GM12878 (cell line): Measurements from ENCODE around the gene CTNNBL1. TPM values are rescaled to one million over a fixed set of nuclear protein-coding genes. Genes with fewer than 3 reads are reported as not detected.

Experiments used
- ATAC-seq: fragments of 200-7000 bp; cut with Tn5 transposase; 3 replicates; pipeline ENCODE4 v1.9.1; 2020; ENCODE audit warnings: mild to moderate bottlenecking, moderate library complexity
- BruUV-seq: library from RNA; stranded (reverse); fragments of 400-500 nt; replicated peaks from 2 replicates; lab custom pipeline; 2021; lab: Mats Ljungman, UMichigan
- CTCF ChIA-PET: fragments of 300-600 bp; sonication (Branson Sonifier 250); formaldehyde crosslinking; extraction: SDS; loops from one replicate; lab custom pipeline; 2021; ENCODE audit warnings: inconsistent platforms; lab: Yijun Ruan, JAX
- POLR2A ChIA-PET: fragments of 350-600 bp; formaldehyde crosslinking; extraction: SDS; loops from one replicate; lab custom pipeline; 2021; ENCODE audit warnings: inconsistent platforms; lab: Charles Lee
- RAD21 ChIA-PET: fragments of 300-600 bp; sonication (Branson Sonifier 250); formaldehyde crosslinking; loops from one replicate; lab custom pipeline; 2023; ENCODE audit warnings: antibody characterized with exemption; ENCODE audit not compliant: unreplicated experiment; lab: Charles Lee
- SMC1A ChIA-PET: fragments of 300-600 bp; sonication (Branson Sonifier 250); formaldehyde crosslinking; loops from one replicate; lab custom pipeline; 2023; ENCODE audit not compliant: unreplicated experiment, uncharacterized antibody; lab: Charles Lee
- DNase-seq: peaks from one replicate; pipeline ENCODE4 v3.0.0-alpha.2; 2011; ENCODE audit warnings: low read depth, low spot score
- FAIRE-seq: peaks from 3 replicates; lab custom pipeline; 2011; peaks lifted over from hg19 to GRCh38; lab: Jason Lieb, UNC
- H2AFZ ChIP-seq: 2 replicates; pipeline ENCODE4 v1.6.0; 2011; ENCODE audit warnings: low read depth, low read length, control low read depth; ENCODE audit not compliant: control insufficient read depth
- H3K27ac ChIP-seq: 2 replicates; pipeline ENCODE4 v1.5.1; 2011; ENCODE audit warnings: control low read depth; ENCODE audit not compliant: control insufficient read depth, insufficient read depth
- H3K27me3 ChIP-seq, 2 experiments: replicated peaks in 1 of 2; 2 replicates each; pipeline versions ENCODE4 v1.6.0 to v1.6.1; 2011; ENCODE audit warnings: low read length in 1 of 2; ENCODE audit not compliant: control insufficient read depth in 2 of 2, insufficient read depth in 2 of 2
- H3K36me3 ChIP-seq, 2 experiments: 2 replicates each; pipeline ENCODE4 v1.5.1; 2011; ENCODE audit warnings: low read length in 1 of 2; ENCODE audit not compliant: control insufficient read depth in 2 of 2, insufficient read depth in 2 of 2
- H3K4me1 ChIP-seq: 2 replicates; pipeline ENCODE4 v1.6.1; 2011; ENCODE audit warnings: mild to moderate bottlenecking, low read length, moderate library complexity, mixed read lengths; ENCODE audit not compliant: control insufficient read depth, insufficient read depth
- H3K4me2 ChIP-seq: 2 replicates; pipeline ENCODE4 v1.6.0; 2011; ENCODE audit warnings: control low read depth; ENCODE audit not compliant: control insufficient read depth, insufficient read depth
- H3K4me3 ChIP-seq: fragments of 200-600 bp; sonication (generic); 2 replicates; pipeline ENCODE4 v1.5.1; 2016
- H3K79me2 ChIP-seq: 2 replicates; pipeline ENCODE4 v1.6.0; 2011; ENCODE audit warnings: low read length; ENCODE audit not compliant: control insufficient read depth, insufficient read depth
- H3K9ac ChIP-seq: 2 replicates; pipeline ENCODE4 v1.8.0; 2011; ENCODE audit warnings: low read length, control low read depth, mixed read lengths; ENCODE audit not compliant: control insufficient read depth, insufficient read depth
- H3K9me3 ChIP-seq: replicated peaks from 3 replicates; pipeline ENCODE4 v1.5.1; 2011; ENCODE audit warnings: mild to moderate bottlenecking, low read length; ENCODE audit not compliant: control insufficient read depth, insufficient read depth
- H4K20me1 ChIP-seq: 2 replicates; pipeline ENCODE4 v1.6.0; 2011; ENCODE audit not compliant: control insufficient read depth, insufficient read depth
- CTCF ChIP-seq, 3 experiments: IDR thresholded peaks in 2 of 3; conservative IDR thresholded peaks in 1 of 3; 2 replicates each; pipeline ENCODE4 v1.5.1; 2011; ENCODE audit warnings: low read depth in 3 of 3, low read length in 3 of 3, mild to moderate bottlenecking in 3 of 3, control low read depth in 2 of 3, moderate library complexity in 2 of 3, inconsistent platforms in 1 of 3, mixed read lengths in 1 of 3; ENCODE audit not compliant: control insufficient read depth in 2 of 3, insufficient read depth in 1 of 3; ENCODE audit errors: extremely low read depth in 1 of 3
- IRF3 ChIP-seq: fragments of 450-650 bp; IDR thresholded peaks from 2 replicates; pipeline ENCODE4 v1.6.1; 2014; ENCODE audit warnings: mild to moderate bottlenecking
- MXI1 ChIP-seq: fragments of 150-350 bp; IDR thresholded peaks from 2 replicates; pipeline ENCODE4 v1.6.1; 2011; ENCODE audit warnings: low read depth, mild to moderate bottlenecking, inconsistent platforms, low read length, improper control_type of control experiment
- NRF1 ChIP-seq: conservative IDR thresholded peaks from 2 replicates; pipeline ENCODE4 v1.6.1; 2011; ENCODE audit warnings: mild to moderate bottlenecking, low read depth, low read length, improper control_type of control experiment
- PKNOX1 ChIP-seq: fragments of 450-650 bp; IDR thresholded peaks from 2 replicates; pipeline ENCODE4 v1.6.1; 2016; ENCODE audit warnings: mild to moderate bottlenecking
- POLR2AphosphoS2 ChIP-seq: IDR thresholded peaks from 2 replicates; pipeline ENCODE4 v1.6.1; 2011; ENCODE audit warnings: low read depth, mild to moderate bottlenecking, low read length, improper control_type of control experiment, moderate library complexity
- RAD51 ChIP-seq: fragments of 450-650 bp; IDR thresholded peaks from 2 replicates; pipeline ENCODE4 v1.6.1; 2016; ENCODE audit warnings: moderate library complexity, mild to moderate bottlenecking, inconsistent platforms
- SP1 ChIP-seq: IDR thresholded peaks from one replicate; pipeline ENCODE4 v1.6.1; 2011; ENCODE audit warnings: low read depth, low read length
- WGBS: methylation state at CpG from one replicate; pipeline ENCODE4 v1.1.6; 2016; ENCODE audit warnings: low lambda C conversion rate; ENCODE audit not compliant: insufficient replicate concordance, insufficient coverage; ENCODE audit errors: missing lambda C conversion rate; 5-methylcytosine and 5-hydroxymethylcytosine counted together
- in situ Hi-C: fragments of 300-500 bp; cut with MboI; formaldehyde crosslinking; loops from 9 replicates; pipeline ENCODE4 v1.14.3; 2018; ENCODE audit warnings: mixed read lengths
- intact Hi-C: fragments of 100-400 bp; cut with micrococcal nuclease; formaldehyde crosslinking; loops from one replicate; pipeline ENCODE4 v1.14.2; 2022; ENCODE audit not compliant: unreplicated experiment
- polyA plus RNA-seq, 11 experiments: library from polyadenylated mRNA; depleted of rRNA in 4 of 11; unstranded in 6 of 11; stranded (reverse) in 5 of 11; fragments of >200 nt; fragmentation: Nextera tagmentation in 4 of 11; fragmentation: Illumina TruSeq in 1 of 11; extraction: Ambion mirVana in 4 of 11; extraction: Trizol in 1 of 11; gene quantifications; 1 replicate in 1 of 11; 2 replicates in 10 of 11; pipeline versions ENCODE4 v1.2.1 to v1.2.3, GENCODE V29; 2011 to 2016; ENCODE audit warnings: inconsistent platforms in 2 of 11, missing spikeins in 2 of 11, low read depth in 1 of 11
- total RNA-seq, 4 experiments: library from RNA; depleted of rRNA in 3 of 4; stranded (reverse); fragments of >200 nt in 3 of 4; fragmentation: Illumina TruSeq in 1 of 4; extraction: Trizol in 1 of 4; gene quantifications; 2 replicates each; pipeline versions ENCODE4 v1.2.1 to v1.2.3, GENCODE V29; 2013 to 2021

Gene CTNNBL1
- total and polyA plus RNA-seq, 10 of the 15 experiments (the other 5 are each of a cell fraction or from before 2014, with no cell fraction given) = 43.1 to 102 (median 67.8) TPM

- no peak for TF ChIP-seq CTCF (IDR thresholded peaks at IDR 0.05 in 2 of 3, conservative IDR thresholded peaks at IDR 0.05 in 1 of 3; ENCODE audit: control insufficient read depth in 2 of 3, extremely low read depth in 1 of 3, insufficient read depth in 1 of 3, low read depth in 3 of 3, low read length in 3 of 3)
Observed at GRCh38 chr20:37760322-37760721, 66.5 kb downstream of the CTNNBL1 start (continued).

GRCh38 chr20:37762716-37763485 lies 69.1 kb downstream of the CTNNBL1 start:
- ChIA-PET RAD21 (no interaction called here), SMC1A (no interaction called here), POLR2A (no interaction called here), CTCF (interaction anchor here (1.0 to 1.3 kb wide), 2 partner anchors 10 to 763 kb away, joined by 3 to 4 read pairs; no protein-coding TSS in a partner anchor)
- no peaks in the 10 kb centered on the region for H4K20me1 ChIP-seq
- BruUV-seq = no TSS peak
- intact Hi-C loops = no loop called here
- no peaks in the 10 kb centered on the region for H3K4me1 ChIP-seq
- no peaks in the 10 kb centered on the region for H3K9me3 ChIP-seq
- H2AFZ ChIP-seq = no peak overlapping the region
- H3K27ac ChIP-seq = no peak overlapping the region
- no peak overlapping the region for H3K9ac ChIP-seq
- ATAC-seq (no peak), FAIRE-seq (no peak), DNase-seq (no peak)
- in situ Hi-C loops = no loop called here
- no peak for TF ChIP-seq RAD51
- no peak for TF ChIP-seq SP1
- no peak for TF ChIP-seq POLR2AphosphoS2
- no peak for TF ChIP-seq MXI1
- no peak for TF ChIP-seq PKNOX1
- no peak for TF ChIP-seq IRF3
- TF ChIP-seq NRF1 = no peak
- no peaks in the 10 kb centered on the region for H3K79me2 ChIP-seq
- H3K4me3 ChIP-seq = no peak overlapping the region
- peaks cover 6 to 15% of the 10 kb centered on the region in 2 experiments; a peak in 3 of 4 replicates for H3K36me3 ChIP-seq
- H3K4me2 ChIP-seq = no peak overlapping the region
- no peaks in the 10 kb centered on the region for H3K27me3 ChIP-seq
- 100% methylated on average over 4 of the region's 4 CpGs for WGBS
